Astrocyte of the spinal cord (primary cell): ENCODE results near the gene MBD3L4.
A peak's percentile ranks its signal among the peaks of the same experiment; 100 is the strongest.
"Not testable (repeated sequence)": the region's sequence is repeated elsewhere in the genome, so short reads cannot be mapped to it uniquely, and the experiment has no call there.

Experiments
- DNase-seq: peaks from one replicate; pipeline ENCODE4 v3.0.0; 2011; ENCODE audit warnings: low read depth, low spot score
- H3K4me3 ChIP-seq: 2 replicates; pipeline ENCODE4 v1.5.1; 2011; ENCODE audit warnings: low read depth, mild to moderate bottlenecking, low read length, moderate library complexity
- CTCF ChIP-seq: IDR thresholded peaks from 2 replicates; pipeline ENCODE4 v1.5.1; 2012; ENCODE audit warnings: low read depth, mild to moderate bottlenecking, low read length, inconsistent platforms
- in situ Hi-C: cut with HindIII; loops from 2 replicates; pipeline ENCODE4 v1.10.0; 2017; ENCODE audit warnings: low sequenced_read_pairs

The MBD3L4 gene

GRCh38 chr19:7040079-7040478 lies at the start of gene MBD3L4:
Gene MBD3L4 (minus strand): TSS chr19:7040179. CDS start chr19:7040144, 35 bp downstream.
- in situ Hi-C loops, DNase-seq: not testable (repeated sequence)

GRCh38 chr19:7088999-7089398 lies 49.0 kb upstream of the MBD3L4 start:
- in situ Hi-C loops: no loop called here

More at GRCh38 chr19:7040079-7040478, at the start of gene MBD3L4:
- H3K4me3 ChIP-seq: not testable (repeated sequence)

GRCh38 chr19:7083076-7083956 lies 43.3 kb upstream of the MBD3L4 start:
- in situ Hi-C loops: no loop called here
- DNase-seq: peak; percentile 46
- TF ChIP-seq CTCF: no peak

More at GRCh38 chr19:7088999-7089398, 49.0 kb upstream of the MBD3L4 start:
- H3K4me3 ChIP-seq: no peak overlapping the region
- no peak for DNase-seq
- TF ChIP-seq CTCF: no peak

GRCh38 chr19:7078008-7078407 lies 38.0 kb upstream of the MBD3L4 start:
- no peak for TF ChIP-seq CTCF
- no peak overlapping the region for H3K4me3 ChIP-seq
- no peak for DNase-seq
- in situ Hi-C loops: no loop called here

More at GRCh38 chr19:7083076-7083956, 43.3 kb upstream of the MBD3L4 start:
- H3K4me3 ChIP-seq: no peak overlapping the region

GRCh38 chr19:7076151-7076550 lies 36.2 kb upstream of the MBD3L4 start:
- TF ChIP-seq CTCF: no peak
- H3K4me3 ChIP-seq: no peak overlapping the region
- in situ Hi-C loops: no loop called here
- DNase-seq: no peak

- TF ChIP-seq CTCF: no peak
- in situ Hi-C loops: no loop called here
- no peak for DNase-seq
Observed at GRCh38 chr19:7074705-7075282, 34.8 kb upstream of the MBD3L4 start.

GRCh38 chr19:7072541-7072940 lies 32.6 kb upstream of the MBD3L4 start:
- no peak overlapping the region for H3K4me3 ChIP-seq
- no peak for DNase-seq
- no peak for TF ChIP-seq CTCF
- in situ Hi-C loops: no loop called here

More at GRCh38 chr19:7074705-7075282, 34.8 kb upstream of the MBD3L4 start:
- H3K4me3 ChIP-seq: no peak overlapping the region
